Upper lobe of right lung (tissue), 1 donor: ENCODE data around the gene ALDH16A1. TPM values are rescaled to one million over a fixed set of nuclear protein-coding genes. Genes with fewer than 3 reads are reported as not detected.
A peak's percentile ranks its signal among the peaks of the same experiment; 100 is the strongest.

ENCODE experiments used
- ATAC-seq: fragments of 200-7000 bp; cut with Tn5 transposase; one replicate; pipeline ENCODE4 v1.9.1; 2020; ENCODE audit warnings: mild to moderate bottlenecking, moderate library complexity
- DNase-seq: peaks from one replicate; pipeline ENCODE4 v3.0.0-alpha.2; 2020
- H3K27ac ChIP-seq: fragments of 200-600 bp; one replicate; pipeline ENCODE4 v1.8.0; 2022
- H3K27me3 ChIP-seq: fragments of 200-600 bp; one replicate; pipeline ENCODE4 v1.8.0; 2022; ENCODE audit warnings: mild to moderate bottlenecking
- H3K36me3 ChIP-seq: fragments of 200-600 bp; one replicate; pipeline ENCODE4 v1.8.0; 2022
- H3K4me1 ChIP-seq: fragments of 200-600 bp; one replicate; pipeline ENCODE4 v1.8.0; 2022
- H3K4me3 ChIP-seq: fragments of 200-600 bp; one replicate; pipeline ENCODE4 v1.8.0; 2022; ENCODE audit warnings: mild to moderate bottlenecking
- H3K9me3 ChIP-seq: fragments of 200-600 bp; one replicate; pipeline ENCODE4 v1.8.0; 2022
- intact Hi-C: fragments of 100-400 bp; cut with DNase I; formaldehyde crosslinking; loops from one replicate; pipeline ENCODE4 v1.11.0; 2022
- total RNA-seq: library from RNA; stranded (reverse); fragmentation: NEBNext Ultra II Directional; extraction: Animal tissue kit (Norgen Biotek cat#: 25700); gene quantifications from one replicate; pipeline ENCODE4 v1.2.1, GENCODE V29; 2021
- TF ChIP-seq, protein P1 (sequence below): fragments of 200-600 bp; IDR thresholded peaks from one replicate; pipeline ENCODE4 v1.8.0; 2022; ENCODE audit warnings: antibody characterized with exemption
- donor health status: DM: no; HTN: yes; CAD: no; lungs with severe emphysema.

Gene ALDH16A1
- total RNA-seq, 1 donor from 2014 or later: 32.3 TPM

DNA sequence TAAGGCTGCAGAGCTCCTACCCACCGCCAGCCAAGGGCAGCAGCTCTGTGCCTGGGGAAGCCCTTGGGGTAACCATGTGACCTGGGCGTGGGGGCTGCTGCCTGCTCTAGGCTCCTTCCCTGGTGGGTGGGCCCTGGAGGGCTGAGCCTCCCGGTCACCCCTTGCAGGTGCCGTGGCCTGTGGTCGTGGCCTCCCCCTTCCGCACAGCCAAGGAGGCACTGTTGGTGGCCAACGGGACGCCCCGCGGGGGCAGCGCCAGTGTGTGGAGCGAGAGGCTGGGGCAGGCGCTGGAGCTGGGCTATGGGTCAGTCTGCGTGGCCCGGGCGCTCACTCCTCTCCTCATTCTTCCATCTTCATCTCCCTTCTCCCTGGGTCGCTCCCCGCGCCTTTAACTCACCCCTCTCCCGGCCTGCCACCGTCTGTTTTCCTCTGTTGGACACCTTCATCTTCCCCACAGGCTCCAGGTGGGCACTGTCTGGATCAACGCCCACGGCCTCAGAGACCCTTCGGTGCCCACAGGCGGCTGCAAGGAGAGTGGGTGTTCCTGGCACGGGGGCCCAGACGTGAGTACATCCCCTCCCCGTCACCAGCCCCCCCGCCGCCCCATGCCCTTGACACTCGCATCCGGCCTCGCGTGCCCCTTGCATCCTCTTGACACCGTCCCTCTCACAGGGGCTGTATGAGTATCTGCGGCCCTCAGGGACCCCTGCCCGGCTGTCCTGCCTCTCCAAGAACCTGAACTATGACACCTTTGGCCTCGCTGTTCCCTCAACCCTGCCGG is 11.1 kb downstream of the ALDH16A1 start:
- TF ChIP-seq, protein P1, sequence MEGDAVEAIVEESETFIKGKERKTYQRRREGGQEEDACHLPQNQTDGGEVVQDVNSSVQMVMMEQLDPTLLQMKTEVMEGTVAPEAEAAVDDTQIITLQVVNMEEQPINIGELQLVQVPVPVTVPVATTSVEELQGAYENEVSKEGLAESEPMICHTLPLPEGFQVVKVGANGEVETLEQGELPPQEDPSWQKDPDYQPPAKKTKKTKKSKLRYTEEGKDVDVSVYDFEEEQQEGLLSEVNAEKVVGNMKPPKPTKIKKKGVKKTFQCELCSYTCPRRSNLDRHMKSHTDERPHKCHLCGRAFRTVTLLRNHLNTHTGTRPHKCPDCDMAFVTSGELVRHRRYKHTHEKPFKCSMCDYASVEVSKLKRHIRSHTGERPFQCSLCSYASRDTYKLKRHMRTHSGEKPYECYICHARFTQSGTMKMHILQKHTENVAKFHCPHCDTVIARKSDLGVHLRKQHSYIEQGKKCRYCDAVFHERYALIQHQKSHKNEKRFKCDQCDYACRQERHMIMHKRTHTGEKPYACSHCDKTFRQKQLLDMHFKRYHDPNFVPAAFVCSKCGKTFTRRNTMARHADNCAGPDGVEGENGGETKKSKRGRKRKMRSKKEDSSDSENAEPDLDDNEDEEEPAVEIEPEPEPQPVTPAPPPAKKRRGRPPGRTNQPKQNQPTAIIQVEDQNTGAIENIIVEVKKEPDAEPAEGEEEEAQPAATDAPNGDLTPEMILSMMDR: no peak
- Histone ChIP-seq H3K27ac (no peak overlapping the region), H3K27me3 (no peaks in the 10 kb centered on the region), H3K9me3 (no peaks in the 10 kb centered on the region), H3K4me3 (no peak overlapping the region), H3K36me3 (peaks cover 30% of the 10 kb centered on the region), H3K4me1 (no peaks in the 10 kb centered on the region)
- ATAC-seq: no peak
- DNase-seq: no peak
- intact Hi-C loops: no loop called here

DNA sequence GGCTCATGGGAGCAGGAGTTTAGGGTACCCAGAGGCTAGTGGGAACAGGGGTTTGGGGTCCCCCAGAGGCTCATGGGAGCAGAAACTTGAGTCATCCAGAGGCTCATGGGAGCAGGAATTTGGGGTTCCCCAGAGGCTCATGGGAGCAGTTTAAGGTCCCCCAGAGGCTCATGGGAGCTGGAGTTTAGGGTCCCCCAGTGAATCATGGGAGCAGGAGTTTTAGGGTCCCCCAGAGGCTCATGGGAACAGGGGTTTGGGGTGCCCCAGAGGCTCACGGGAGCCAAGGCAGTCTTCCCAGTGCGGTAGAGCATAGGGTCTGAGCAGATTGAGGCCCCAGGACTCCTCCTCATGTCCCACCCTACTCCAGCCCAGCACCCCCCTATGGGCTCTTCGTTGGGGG is 12.3 kb downstream of the ALDH16A1 start:
- intact Hi-C loops: no loop called here
- Histone ChIP-seq H3K4me1 (no peaks in the 10 kb centered on the region), H3K27ac (no peak overlapping the region), H3K4me3 (no peak overlapping the region), H3K9me3 (no peaks in the 10 kb centered on the region), H3K27me3 (no peaks in the 10 kb centered on the region), H3K36me3 (peaks cover 23% of the 10 kb centered on the region)
- DNase-seq (no peak), ATAC-seq (no peak)
- TF ChIP-seq, protein P1: no peak

DNA sequence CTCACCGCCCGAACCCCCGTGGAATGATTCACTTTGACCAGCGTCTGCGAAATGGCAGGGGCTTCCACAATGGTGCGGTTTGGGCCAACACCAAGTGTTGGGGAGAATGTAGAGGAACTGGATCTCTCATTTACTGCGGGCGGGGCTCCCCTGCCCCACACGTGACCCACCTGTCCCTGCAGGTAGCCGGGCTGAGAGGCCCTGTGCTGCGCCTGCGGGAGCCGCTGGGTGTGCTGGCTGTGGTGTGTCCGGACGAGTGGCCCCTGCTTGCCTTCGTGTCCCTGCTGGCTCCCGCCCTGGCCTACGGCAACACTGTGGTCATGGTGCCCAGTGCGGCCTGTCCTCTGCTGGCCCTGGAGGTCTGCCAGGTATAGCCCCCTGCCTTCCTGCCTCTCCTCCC is 15.2 kb downstream of the ALDH16A1 start:
- ATAC-seq: no peak
- no peak for DNase-seq

DNA sequence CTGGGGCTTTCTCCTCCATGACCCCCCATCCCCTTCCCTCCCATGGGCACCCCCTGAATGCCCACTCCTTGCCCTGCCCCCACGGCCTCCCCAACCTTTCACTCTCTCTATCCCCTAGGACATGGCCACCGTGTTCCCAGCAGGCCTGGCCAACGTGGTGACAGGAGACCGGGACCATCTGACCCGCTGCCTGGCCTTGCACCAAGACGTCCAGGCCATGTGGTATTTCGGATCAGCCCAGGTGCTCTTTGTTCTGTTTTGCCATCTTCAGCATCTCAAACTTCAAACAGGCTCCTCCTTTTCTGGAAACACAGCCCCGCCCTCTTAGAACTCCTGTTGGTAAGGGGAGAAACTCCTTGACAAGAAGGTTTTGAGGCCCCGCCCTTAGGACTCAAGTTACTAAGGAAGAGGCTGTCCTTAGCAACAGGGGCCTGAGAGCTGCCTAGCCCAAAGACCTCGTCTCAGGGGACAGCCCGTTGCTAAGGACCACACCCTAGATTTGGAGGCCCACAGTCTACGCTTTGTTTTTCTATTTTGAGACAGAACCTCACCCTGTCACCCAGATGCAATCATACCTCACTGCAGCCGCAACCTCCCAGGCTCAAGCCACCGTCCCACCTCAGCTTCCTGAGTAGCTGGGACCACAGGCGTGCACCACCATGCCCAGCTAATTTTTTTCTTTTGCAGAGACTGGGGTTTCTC is 15.9 kb downstream of the ALDH16A1 start:
- intact Hi-C loops: no loop called here
- ATAC-seq (peak; percentile 51), DNase-seq (no peak)
- Histone ChIP-seq H3K36me3 (peaks cover 20% of the 10 kb centered on the region), H3K9me3 (no peaks in the 10 kb centered on the region), H3K4me1 (peaks cover 6% of the 10 kb centered on the region), H3K27ac (peak overlapping the region; percentile 18), H3K27me3 (no peaks in the 10 kb centered on the region), H3K4me3 (no peak overlapping the region)
- TF ChIP-seq, protein P1: no peak

More for the DNA sequence above, 15.2 kb downstream of the ALDH16A1 start:
- Histone ChIP-seq H3K36me3 (peaks cover 20% of the 10 kb centered on the region), H3K27me3 (no peaks in the 10 kb centered on the region), H3K27ac (peak overlapping the region; percentile 18), H3K4me1 (no peaks in the 10 kb centered on the region), H3K9me3 (no peaks in the 10 kb centered on the region), H3K4me3 (no peak overlapping the region)
- intact Hi-C loops: no loop called here
- TF ChIP-seq, protein P1: no peak

DNA sequence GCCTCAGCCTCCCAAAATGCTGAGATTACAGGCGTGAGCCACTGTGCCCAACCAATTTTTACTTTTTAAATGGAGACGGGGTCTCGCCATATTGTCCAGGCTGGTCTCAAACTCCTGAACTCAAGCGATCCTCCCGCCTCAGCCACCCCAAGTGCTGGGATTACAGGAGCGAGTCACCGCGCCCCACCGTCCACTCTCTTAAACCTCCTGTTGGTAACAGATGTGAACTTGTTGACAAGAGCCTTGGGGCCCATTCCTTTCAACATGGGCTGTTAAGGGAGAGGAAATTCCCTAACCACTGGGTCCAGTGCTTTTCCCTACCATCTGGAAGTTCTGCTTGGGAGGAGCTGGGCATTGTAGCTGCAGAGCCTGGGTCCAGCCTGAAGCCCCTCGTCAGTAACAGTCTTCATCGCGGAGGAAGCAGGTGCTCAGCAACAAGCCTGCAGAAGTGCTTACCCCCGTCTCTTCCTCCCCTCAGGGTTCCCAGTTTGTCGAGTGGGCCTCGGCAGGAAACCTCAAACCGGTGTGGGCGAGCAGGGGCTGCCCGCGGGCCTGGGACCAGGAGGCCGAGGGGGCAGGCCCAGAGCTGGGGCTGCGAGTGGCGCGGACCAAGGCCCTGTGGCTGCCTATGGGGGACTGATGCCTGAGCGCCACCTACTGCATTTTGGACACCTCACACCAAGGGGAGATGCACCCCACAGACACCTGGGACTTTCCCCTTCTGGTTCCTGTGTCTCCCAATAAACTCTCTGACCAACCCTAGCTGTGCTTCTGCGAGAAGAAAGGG is 17.0 kb downstream of the ALDH16A1 start:
- TF ChIP-seq, protein P1: peak; percentile 21
- Histone ChIP-seq H3K4me1 (peaks cover 6% of the 10 kb centered on the region), H3K36me3 (peaks cover 12% of the 10 kb centered on the region), H3K4me3 (no peak overlapping the region), H3K27ac (no peak overlapping the region), H3K9me3 (no peaks in the 10 kb centered on the region), H3K27me3 (no peaks in the 10 kb centered on the region)
- intact Hi-C loops: no loop called here
- ATAC-seq: peak; percentile 17
- no peak for DNase-seq
